Retinal pigment epithelial cell (primary cell): Measurements from ENCODE around the gene SMC4.

Experiments used
- DNase-seq: peaks from one replicate; pipeline ENCODE4 v3.0.0-alpha.2; 2010; ENCODE audit warnings: low read depth
- H3K4me3 ChIP-seq: 2 replicates; pipeline ENCODE4 v1.5.1; 2011; ENCODE audit warnings: mild to moderate bottlenecking, low read length, control low read depth, moderate library complexity
- TF ChIP-seq, protein P1 (sequence below): conservative IDR thresholded peaks from 2 replicates; pipeline ENCODE4 v1.5.1; 2011; ENCODE audit warnings: low read depth, low read length, control low read depth, inconsistent platforms

Gene SMC4

GRCh38 chr3:160403796-160404470 is 4.5 kb downstream of the SMC4 start:
- no peak for DNase-seq
- peak overlapping the region; percentile 97 for H3K4me3 ChIP-seq
- TF ChIP-seq, protein P1, sequence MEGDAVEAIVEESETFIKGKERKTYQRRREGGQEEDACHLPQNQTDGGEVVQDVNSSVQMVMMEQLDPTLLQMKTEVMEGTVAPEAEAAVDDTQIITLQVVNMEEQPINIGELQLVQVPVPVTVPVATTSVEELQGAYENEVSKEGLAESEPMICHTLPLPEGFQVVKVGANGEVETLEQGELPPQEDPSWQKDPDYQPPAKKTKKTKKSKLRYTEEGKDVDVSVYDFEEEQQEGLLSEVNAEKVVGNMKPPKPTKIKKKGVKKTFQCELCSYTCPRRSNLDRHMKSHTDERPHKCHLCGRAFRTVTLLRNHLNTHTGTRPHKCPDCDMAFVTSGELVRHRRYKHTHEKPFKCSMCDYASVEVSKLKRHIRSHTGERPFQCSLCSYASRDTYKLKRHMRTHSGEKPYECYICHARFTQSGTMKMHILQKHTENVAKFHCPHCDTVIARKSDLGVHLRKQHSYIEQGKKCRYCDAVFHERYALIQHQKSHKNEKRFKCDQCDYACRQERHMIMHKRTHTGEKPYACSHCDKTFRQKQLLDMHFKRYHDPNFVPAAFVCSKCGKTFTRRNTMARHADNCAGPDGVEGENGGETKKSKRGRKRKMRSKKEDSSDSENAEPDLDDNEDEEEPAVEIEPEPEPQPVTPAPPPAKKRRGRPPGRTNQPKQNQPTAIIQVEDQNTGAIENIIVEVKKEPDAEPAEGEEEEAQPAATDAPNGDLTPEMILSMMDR = no peak

GRCh38 chr3:160409812-160410610 is 10.6 kb downstream of the SMC4 start:
- H3K4me3 ChIP-seq = no peak overlapping the region
- no peak for DNase-seq
- TF ChIP-seq, protein P1 = no peak

- TF ChIP-seq, protein P1 = no peak
- no peak overlapping the region for H3K4me3 ChIP-seq
- DNase-seq = no peak
Measured at GRCh38 chr3:160412477-160412876, 13.0 kb downstream of the SMC4 start.

DNA sequence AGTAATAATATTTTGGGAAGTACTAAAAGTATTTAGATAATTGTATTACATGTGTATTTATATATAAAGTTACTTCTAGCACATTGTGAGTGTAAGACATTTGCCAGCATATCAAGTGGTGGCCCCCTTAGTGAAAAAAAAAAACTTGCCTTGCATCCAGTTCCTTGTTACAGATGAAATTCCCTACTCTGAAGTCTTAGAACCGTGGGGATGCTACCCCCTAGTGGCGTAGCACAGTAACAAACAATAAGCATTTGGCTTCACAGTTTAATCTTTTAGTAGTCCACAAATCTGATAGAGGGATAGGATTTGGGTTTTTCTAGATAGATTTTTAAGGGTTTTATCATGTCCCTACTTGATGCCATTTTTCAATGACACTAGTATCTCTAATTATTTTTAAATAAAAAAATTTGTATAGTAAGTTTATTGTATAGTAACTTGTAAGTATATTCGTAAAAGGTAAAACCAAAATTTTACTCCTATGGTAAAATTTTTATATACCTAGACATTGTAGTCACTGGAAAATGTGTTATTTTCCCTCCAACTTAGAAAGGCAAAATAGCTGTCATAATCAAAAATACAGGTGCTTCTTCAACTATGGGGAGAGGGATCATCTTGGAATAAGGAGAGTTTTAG is 14.3 kb downstream of the SMC4 start:
- TF ChIP-seq, protein P1 = peak; percentile 84
- DNase-seq = peak; percentile 39
- H3K4me3 ChIP-seq = no peak overlapping the region

DNA sequence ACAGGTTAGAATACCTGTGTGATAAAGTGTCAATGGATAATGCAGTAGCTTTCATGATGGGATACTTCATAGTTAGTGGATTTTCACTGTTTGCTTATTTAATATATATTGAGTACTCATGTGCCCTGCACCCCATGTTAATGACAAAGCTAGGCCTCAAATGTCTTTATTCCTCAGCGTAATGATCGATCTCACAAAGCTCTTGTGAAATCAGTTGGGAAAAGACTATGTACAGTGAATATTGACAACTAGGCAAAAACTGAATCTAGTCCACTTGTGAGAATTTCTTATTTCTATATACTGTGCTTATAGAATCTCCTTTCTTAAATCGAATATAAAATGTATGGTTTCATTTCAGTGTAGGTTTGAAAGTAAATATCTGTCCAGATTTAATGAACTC is 17.9 kb downstream of the SMC4 start:
- TF ChIP-seq, protein P1 = no peak
- H3K4me3 ChIP-seq = no peak overlapping the region
- DNase-seq = no peak

DNA sequence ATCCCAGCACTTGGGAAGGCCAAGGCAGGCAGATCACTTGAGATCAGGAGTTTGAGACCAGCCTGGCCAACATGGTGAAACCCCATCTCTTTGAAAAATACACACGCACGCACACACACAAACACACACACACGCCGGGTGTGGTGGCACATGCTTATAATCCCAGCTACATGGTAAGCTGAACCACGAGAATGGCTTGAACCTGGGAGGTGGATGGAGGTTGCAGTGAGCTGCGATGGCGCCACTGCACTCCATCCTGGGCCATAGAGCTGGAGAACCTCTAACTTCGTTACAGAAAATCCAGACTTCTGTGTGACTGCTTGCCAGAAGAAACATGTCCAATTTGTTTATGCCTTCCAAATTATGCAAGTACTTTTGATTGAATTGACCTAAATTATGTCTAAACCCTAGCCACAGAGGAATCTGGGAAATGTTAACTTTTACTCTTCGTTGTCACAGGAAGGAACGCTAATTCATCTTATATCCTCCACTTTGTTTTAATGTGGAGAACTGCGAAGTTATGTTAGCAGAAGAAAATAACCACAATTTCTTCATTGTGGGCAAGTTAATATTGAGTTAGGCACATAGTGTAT is 28.5 kb downstream of the SMC4 start:
- TF ChIP-seq, protein P1 = no peak
- no peak overlapping the region for H3K4me3 ChIP-seq
- no peak for DNase-seq
